ENCODE results near the gene RRBP1.

RRBP1 gene

GRCh38 chr20:17685168-17685567 lies 3.1 kb upstream of the RRBP1 start:
- CTCF ChIA-PET, result no interaction called here

GRCh38 chr20:17684077-17684888 lies 2.2 kb upstream of the RRBP1 start:
- CTCF ChIA-PET, result interaction anchor here (0.6 kb wide), 1 partner anchor 98 kb away, joined by 3 read pairs; no protein-coding TSS in a partner anchor
- POLR2A ChIA-PET (ENCODE audit: low non-redundant PET), result no interaction called here
- no peak for TF ChIP-seq CTCF (conservative IDR thresholded peaks at IDR 0.05; ENCODE audit: low read depth)
- no peak for DNase-seq (ENCODE audit: low spot score)
- H3K27ac ChIP-seq, result no peak overlapping the region

More at GRCh38 chr20:17685168-17685567, 3.1 kb upstream of the RRBP1 start:
- DNase-seq (ENCODE audit: low spot score), result no peak
- no peak for TF ChIP-seq CTCF (conservative IDR thresholded peaks at IDR 0.05; ENCODE audit: low read depth)
- H3K27ac ChIP-seq, result no peak overlapping the region
- POLR2A ChIA-PET (ENCODE audit: low non-redundant PET), result no interaction called here

- H3K27ac ChIP-seq, result no peak overlapping the region
- no peak for DNase-seq (ENCODE audit: low spot score)
- TF ChIP-seq CTCF (conservative IDR thresholded peaks at IDR 0.05; ENCODE audit: low read depth), result no peak
- CTCF ChIA-PET, result interaction anchor here (0.6 to 1.8 kb wide), 7 partner anchors 9 to 275 kb away, joined by 3 to 6 read pairs (median 3); no protein-coding TSS in a partner anchor
- POLR2A ChIA-PET (ENCODE audit: low non-redundant PET), result interaction anchor here (0.6 kb wide), 1 partner anchor 273 kb away, joined by 11 read pairs; no protein-coding TSS in a partner anchor
Observed at GRCh38 chr20:17683218-17684076, 1.4 kb upstream of the RRBP1 start.

GRCh38 chr20:17682889-17683198 lies 802 bp upstream of the RRBP1 start:
- no peak for DNase-seq (ENCODE audit: low spot score)
- peak overlapping the region; percentile 97 for H3K27ac ChIP-seq
- TF ChIP-seq CTCF (conservative IDR thresholded peaks at IDR 0.05; ENCODE audit: low read depth), result no peak
- CTCF ChIA-PET, result interaction anchor here (0.6 to 1.8 kb wide), 7 partner anchors 10 to 276 kb away, joined by 3 to 6 read pairs (median 3); no protein-coding TSS in a partner anchor
- POLR2A ChIA-PET (ENCODE audit: low non-redundant PET), result interaction anchor here (0.6 kb wide), 1 partner anchor 273 kb away, joined by 11 read pairs; no protein-coding TSS in a partner anchor

- DNase-seq (ENCODE audit: low spot score), result no peak
- TF ChIP-seq CTCF (conservative IDR thresholded peaks at IDR 0.05; ENCODE audit: low read depth), result no peak
- CTCF ChIA-PET, result interaction anchor here (0.6 to 2.6 kb wide), 5 partner anchors 11 to 303 kb away, joined by 3 to 13 read pairs (median 3); no protein-coding TSS in a partner anchor
- peak overlapping the region; percentile 97 for H3K27ac ChIP-seq
- POLR2A ChIA-PET (ENCODE audit: low non-redundant PET), result interaction anchor here (0.6 to 0.8 kb wide), 3 partner anchors 31 to 112 kb away, joined by 3 to 9 read pairs (median 3); partner anchors contain the start of gene DSTN
Observed at GRCh38 chr20:17681726-17682102, 328 bp downstream of the RRBP1 start.

Data from RWPE1 (cell line).